HepG2 (cell line): ENCODE measurements around the gene HMX1. TPM values are rescaled to one million over a fixed set of nuclear protein-coding genes. Genes with fewer than 3 reads are reported as not detected.

Experiments
- ATAC-seq: fragments of 200-7000 bp; cut with Tn5 transposase; 3 replicates; pipeline ENCODE4 v1.9.1; 2020; ENCODE audit warnings: mild to moderate bottlenecking, moderate library complexity
- BruUV-seq: library from RNA; stranded (reverse); fragments of 400-500 nt; replicated peaks from 2 replicates; lab custom pipeline; 2021; lab: Mats Ljungman, UMichigan
- CTCF ChIA-PET: fragments of 300-600 bp; formaldehyde crosslinking; extraction: SDS; loops from one replicate; lab custom pipeline; 2021; ENCODE audit warnings: low total read pairs, inconsistent platforms, low intra/inter-chr PET ratio; lab: Yijun Ruan, JAX
- POLR2A ChIA-PET: fragments of 350-600 bp; sonication (Branson Sonifier 250); formaldehyde crosslinking; loops from one replicate; lab custom pipeline; 2020; ENCODE audit warnings: antibody characterized with exemption, inconsistent platforms; lab: Yijun Ruan, JAX
- DNase-seq: peaks from one replicate; pipeline ENCODE4 v3.0.0-alpha.2; 2015; ENCODE audit warnings: low spot score
- FAIRE-seq: peaks from 3 replicates; lab custom pipeline; 2011; peaks lifted over from hg19 to GRCh38; lab: Jason Lieb, UNC
- H2AFZ ChIP-seq: one replicate; pipeline ENCODE4 v1.6.1; 2011; ENCODE audit warnings: low read length, inconsistent platforms
- H3K27ac ChIP-seq: fragments of 300-600 bp; 3 replicates; pipeline ENCODE4 v1.8.0; 2011; ENCODE audit warnings: mixed run types, mild to moderate bottlenecking, mixed read lengths, low read length, inconsistent platforms; ENCODE audit not compliant: insufficient read depth; ENCODE audit errors: extremely low read length
- H3K27me3 ChIP-seq, 2 experiments: fragments of 200-600 bp in 1 of 2; 2 replicates in 1 of 2; 3 replicates in 1 of 2; pipeline versions ENCODE4 v1.6.0 to v1.8.0; 2011; ENCODE audit warnings: low read length in 2 of 2, mild to moderate bottlenecking in 2 of 2, moderate library complexity in 2 of 2, inconsistent platforms in 1 of 2; ENCODE audit not compliant: insufficient read depth in 2 of 2, control insufficient read depth in 1 of 2
- H3K36me3 ChIP-seq, 2 experiments: fragments of 200-600 bp in 1 of 2; replicated peaks in 1 of 2; 2 replicates in 1 of 2; 3 replicates in 1 of 2; pipeline versions ENCODE4 v1.5.1 to v1.8.0; 2011; ENCODE audit warnings: low read length in 2 of 2, inconsistent platforms in 1 of 2; ENCODE audit not compliant: insufficient read depth in 2 of 2, control insufficient read depth in 1 of 2
- H3K4me1 ChIP-seq: 2 replicates; pipeline ENCODE4 v1.5.1; 2012; ENCODE audit warnings: low read length, inconsistent platforms; ENCODE audit not compliant: insufficient read depth
- H3K4me2 ChIP-seq: 2 replicates; pipeline ENCODE4 v1.6.0; 2011; ENCODE audit warnings: low read depth, low read length, inconsistent platforms
- H3K4me3 ChIP-seq, 3 experiments: fragments of 200-600 bp in 1 of 3; sonication (generic), shearing (Covaris generic) in 1 of 3; replicated peaks in 1 of 3; 2 replicates each; pipeline ENCODE4 v1.5.1; 2011 to 2016; ENCODE audit warnings: low read length in 3 of 3, inconsistent platforms in 2 of 3, low read depth in 2 of 3, mild to moderate bottlenecking in 2 of 3, control low read depth in 1 of 3, mixed read lengths in 1 of 3; ENCODE audit not compliant: insufficient read depth in 1 of 3
- H3K79me2 ChIP-seq: one replicate; pipeline ENCODE4 v1.6.1; 2011; ENCODE audit warnings: low read length, inconsistent platforms; ENCODE audit not compliant: insufficient read depth
- H3K9ac ChIP-seq: 2 replicates; pipeline ENCODE4 v1.6.0; 2011; ENCODE audit warnings: mild to moderate bottlenecking, low read depth, low read length, inconsistent platforms; ENCODE audit not compliant: insufficient read depth
- H3K9me3 ChIP-seq: 2 replicates; pipeline ENCODE4 v1.5.1; 2012; ENCODE audit warnings: mild to moderate bottlenecking, low read length
- H4K20me1 ChIP-seq: 2 replicates; pipeline ENCODE4 v1.6.0; 2011; ENCODE audit warnings: inconsistent platforms, mild to moderate bottlenecking, low read length, moderate library complexity; ENCODE audit not compliant: insufficient read depth
- BRD4 ChIP-seq: sonication (generic); formaldehyde crosslinking; IDR thresholded peaks from 2 replicates; pipeline ENCODE4 v1.4.0; 2020; ENCODE audit warnings: missing genetic modification reagents
- CBX2 ChIP-seq, 2 experiments: fragments of 200-600 bp in 1 of 2; sonication (generic); formaldehyde crosslinking in 1 of 2; IDR thresholded peaks; 2 replicates each; pipeline versions ENCODE4 v1.7.0 to v1.8.1; 2018 to 2022; ENCODE audit warnings: low read depth in 2 of 2, low read length in 1 of 2, mild to moderate bottlenecking in 1 of 2, missing genetic modification reagents in 1 of 2
- FOXC1 ChIP-seq: sonication (generic); formaldehyde crosslinking; IDR thresholded peaks from 2 replicates; pipeline ENCODE4 v1.8.0; 2022; ENCODE audit warnings: mild to moderate bottlenecking, missing genetic modification reagents, borderline replicate concordance
- MATR3 ChIP-seq: sonication (generic); formaldehyde crosslinking; IDR thresholded peaks from 2 replicates; pipeline ENCODE4 v1.4.0; 2020; ENCODE audit warnings: missing genetic modification reagents
- POGZ ChIP-seq: sonication (generic); formaldehyde crosslinking; IDR thresholded peaks from 2 replicates; pipeline ENCODE4 v1.4.0; 2020; ENCODE audit warnings: mild to moderate bottlenecking, missing genetic modification reagents
- SKI ChIP-seq: fragments of 450-650 bp; IDR thresholded peaks from one replicate; pipeline ENCODE4 v1.6.1; 2018; ENCODE audit warnings: mild to moderate bottlenecking; ENCODE audit not compliant: partially characterized antibody
- SNAI1 ChIP-seq: sonication (generic); formaldehyde crosslinking; IDR thresholded peaks from 2 replicates; pipeline ENCODE4 v1.5.0; 2020; ENCODE audit warnings: mild to moderate bottlenecking, missing genetic modification reagents, borderline replicate concordance
- THAP8 ChIP-seq: sonication (generic); formaldehyde crosslinking; IDR thresholded peaks from 2 replicates; pipeline ENCODE4 v1.5.1; 2020; ENCODE audit warnings: missing genetic modification reagents, mild to moderate bottlenecking, borderline replicate concordance
- ZNF747 ChIP-seq: sonication (generic); formaldehyde crosslinking; IDR thresholded peaks from 2 replicates; pipeline ENCODE4 v1.8.1; 2023; ENCODE audit warnings: missing genetic modification reagents, mild to moderate bottlenecking, borderline replicate concordance
- WGBS: methylation state at CpG from one replicate; pipeline ENCODE4 v1.1.6; 2017; ENCODE audit warnings: low lambda C conversion rate; 5-methylcytosine and 5-hydroxymethylcytosine counted together
- in situ Hi-C: cut with HindIII; loops from 2 replicates; pipeline ENCODE4 v1.10.0; 2017; ENCODE audit warnings: low pct_unique_long_range_greater_than_20kb; ENCODE audit not compliant: extremely low pct_ligation_motif_present
- intact Hi-C: fragments of 100-400 bp; cut with micrococcal nuclease; formaldehyde crosslinking; loops from one replicate; pipeline ENCODE4 v1.10.0; 2022; ENCODE audit not compliant: unreplicated experiment
- polyA plus RNA-seq, 8 experiments: library from polyadenylated mRNA; depleted of rRNA in 3 of 8; stranded (reverse) in 7 of 8; unstranded in 1 of 8; fragments of >200 nt; fragmentation: Illumina TruSeq in 4 of 8; extraction: Trizol in 4 of 8; gene quantifications; 2 replicates each; pipeline versions ENCODE4 v1.2.1 to v1.2.3, GENCODE V29; 2011 to 2016; ENCODE audit warnings: low read depth in 4 of 8, missing spikeins in 1 of 8, mixed read lengths in 1 of 8; ENCODE audit not compliant: insufficient read depth in 1 of 8
- total RNA-seq, 5 experiments: library from RNA; depleted of rRNA; stranded (reverse); fragments of >200 nt; fragmentation: Illumina TruSeq; extraction: Trizol; gene quantifications; 2 replicates each; pipeline ENCODE4 v1.2.3, GENCODE V29; 2016; ENCODE audit warnings: low read depth in 1 of 5

HMX1 gene
- total and polyA plus RNA-seq, 2 of the 13 experiments (the other 11 are each of a cell fraction or from before 2014, with no cell fraction given), result not detected

GRCh38 chr4:8846046-8846720 lies 25.5 kb downstream of the HMX1 start:
- 5% methylated on average over 4 of the region's 9 CpGs for WGBS
- ATAC-seq, result no peak; the same call in 2 of the 3 replicates
- Histone ChIP-seq H3K4me1 (no peaks in the 10 kb centered on the region), H3K9me3 (no peaks in the 10 kb centered on the region; the same call in 1 of the 2 replicates), H3K4me2 (no peak overlapping the region), H3K4me3 (no peak overlapping the region), H2AFZ (no peak overlapping the region), H3K36me3 (no peaks in the 10 kb centered on the region), H3K27me3 (peaks cover 0 to 27% of the 10 kb centered on the region in 2 experiments; a peak in 4 of 5 replicates), H3K79me2 (no peaks in the 10 kb centered on the region)
- intact Hi-C loops (no loop called here), in situ Hi-C loops (no loop called here)
- no peak for DNase-seq
- POLR2A ChIA-PET, result no interaction called here
- no peak for FAIRE-seq
- TF ChIP-seq SNAI1 (CRISPR knock-in tag), result no peak
- TF ChIP-seq CBX2 (IDR thresholded peaks at IDR 0.05; ENCODE audit: low read depth, low read length), result no peak
- no peak for TF ChIP-seq CBX2 (CRISPR knock-in tag; IDR thresholded peaks at IDR 0.05; ENCODE audit: low read depth)
- TF ChIP-seq SKI, result no peak
- TF ChIP-seq POGZ (CRISPR knock-in tag), result no peak
- no peak for TF ChIP-seq FOXC1 (CRISPR knock-in tag)
- no peak for TF ChIP-seq ZNF747 (CRISPR knock-in tag)
- no peak for TF ChIP-seq THAP8 (CRISPR knock-in tag)
- no peak for TF ChIP-seq BRD4
- TF ChIP-seq MATR3 (CRISPR knock-in tag), result no peak
- TF ChIP-seq, all 625 proteins: peak for 0
- BruUV-seq, result no TSS peak
- Histone ChIP-seq H3K9ac (no peak overlapping the region), H4K20me1 (no peaks in the 10 kb centered on the region), H3K27ac (no peak overlapping the region)
- CTCF ChIA-PET, result no interaction called here
